GM12891 (cell line): ENCODE data around the gene ZCRB1.

Experiments used
- POLR2A ChIP-seq: IDR thresholded peaks from 2 replicates; pipeline ENCODE4 v1.6.1; 2011; ENCODE audit warnings: low read depth, low read length, control low read depth
- POLR2AphosphoS5 ChIP-seq: IDR thresholded peaks from 2 replicates; pipeline ENCODE4 v1.6.1; 2011; ENCODE audit warnings: low read depth, low read length, control low read depth

- no peak for TF ChIP-seq POLR2AphosphoS5
- TF ChIP-seq POLR2A: no peak
Observed at GRCh38 chr12:42273706-42274105, 52.2 kb downstream of the ZCRB1 start.
